ENCODE measurements around the gene KRTAP1-5. TPM values are rescaled to one million over a fixed set of nuclear protein-coding genes. Genes with fewer than 3 reads are reported as not detected.
"Not testable (repeated sequence)": the region's sequence is repeated elsewhere in the genome, so short reads cannot be mapped to it uniquely, and the experiment has no call there.

KRTAP1-5 gene
- not detected for polyA plus RNA-seq (ENCODE audit: insufficient read depth in 1 of 5, insufficient read length in 5 of 5, low replicate concordance in 1 of 5)
- long read RNA-seq, donor 1: 0 reads
- long read RNA-seq, donor 2: 0 reads
- long read RNA-seq, donor 3: 0 reads
- long read RNA-seq, donor 4: 0 reads
- long read RNA-seq, donor 5: 0 reads
- long read RNA-seq, donor 6: 0 reads
- long read RNA-seq, donor 7: 0 reads
- long read RNA-seq, donor 8: 0 reads

DNA sequence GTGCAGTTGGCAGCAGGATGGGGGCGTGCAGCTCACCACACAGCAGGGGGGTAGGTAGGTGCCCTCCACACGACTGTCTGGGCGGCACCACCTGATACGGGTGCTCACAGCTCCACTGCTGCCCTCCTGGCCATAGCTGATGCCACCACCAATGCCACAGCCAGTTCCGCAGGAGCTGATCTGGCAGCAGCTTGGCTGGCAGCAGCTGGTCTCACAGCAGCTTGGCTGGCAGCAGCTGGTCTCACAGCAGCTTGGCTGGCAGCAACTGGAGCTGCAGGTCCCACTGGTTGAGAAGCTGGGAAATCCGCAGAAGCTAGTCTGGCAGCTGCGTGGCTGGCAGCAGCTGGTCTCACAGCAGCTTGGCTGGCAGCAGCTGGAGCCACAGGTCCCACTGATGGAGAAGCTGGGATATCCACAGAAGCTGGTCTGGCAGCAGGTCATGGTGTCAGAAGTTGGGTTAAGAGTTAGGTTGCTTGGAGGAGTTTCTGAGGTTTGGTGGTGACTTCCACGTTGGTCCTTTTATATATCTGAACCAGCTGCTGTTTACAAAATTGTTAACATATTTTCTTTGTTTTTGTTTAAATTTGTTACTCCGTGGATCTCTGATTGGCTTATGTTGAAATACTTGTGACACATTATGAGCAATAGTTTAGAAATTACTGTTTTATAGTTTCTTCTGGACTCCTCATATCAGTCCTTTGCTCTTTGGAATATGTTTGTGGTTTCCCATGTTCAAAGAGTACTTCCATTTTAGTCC, at the start of gene KRTAP1-5:
KRTAP1-5 (minus strand) TSS at position 494 of the 757 bp plus-strand sequence; CDS start at position 441, 53 bp downstream.
- DNase-seq: no peak

DNA sequence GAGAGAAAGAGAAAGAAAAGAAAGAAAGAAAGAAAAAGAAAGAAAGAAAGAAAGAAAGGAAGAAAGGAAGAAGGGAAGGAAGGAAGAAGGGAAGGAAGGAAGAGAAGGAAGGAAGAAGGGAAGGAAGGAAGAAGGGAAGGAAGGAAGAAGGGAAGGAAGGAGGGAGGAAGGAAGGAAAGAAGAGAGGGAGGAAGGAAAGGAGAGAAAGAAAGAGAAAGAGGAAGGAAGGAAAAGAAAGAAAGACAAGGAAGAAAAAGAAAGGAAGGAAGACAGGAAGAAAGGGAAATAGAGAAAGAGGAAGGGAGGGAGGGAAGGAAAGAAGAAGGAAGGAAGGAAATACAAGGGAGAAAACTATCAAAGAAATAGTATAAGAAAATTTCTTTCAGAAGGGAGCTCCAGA, 49.8 kb upstream of the KRTAP1-5 start:
- no peak for DNase-seq

DNA sequence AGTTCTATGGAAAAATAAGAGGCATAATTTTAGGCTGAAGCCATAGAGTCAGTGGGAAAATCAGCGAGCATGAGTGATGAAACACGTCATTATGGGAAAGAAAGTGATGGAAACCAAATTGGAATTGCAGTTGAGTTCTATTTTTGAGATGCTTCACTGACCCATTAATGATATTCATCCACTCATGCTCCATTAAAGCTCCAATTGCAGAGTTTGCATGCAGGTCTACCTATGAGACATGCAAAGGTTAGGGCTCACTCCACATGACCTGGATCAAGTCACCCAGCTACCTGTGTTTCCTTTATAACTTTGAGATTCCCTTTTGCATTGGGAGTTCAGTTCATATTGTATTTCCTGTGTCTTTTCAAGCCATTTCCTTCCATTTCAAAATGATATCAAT, 46.7 kb upstream of the KRTAP1-5 start:
- DNase-seq: no peak

- DNase-seq: no peak
Observed at GRCh38 chr17:41071606-41072360, 44.8 kb upstream of the KRTAP1-5 start.

- no peak for DNase-seq
Observed at GRCh38 chr17:41069031-41069430, 42.0 kb upstream of the KRTAP1-5 start.

DNA sequence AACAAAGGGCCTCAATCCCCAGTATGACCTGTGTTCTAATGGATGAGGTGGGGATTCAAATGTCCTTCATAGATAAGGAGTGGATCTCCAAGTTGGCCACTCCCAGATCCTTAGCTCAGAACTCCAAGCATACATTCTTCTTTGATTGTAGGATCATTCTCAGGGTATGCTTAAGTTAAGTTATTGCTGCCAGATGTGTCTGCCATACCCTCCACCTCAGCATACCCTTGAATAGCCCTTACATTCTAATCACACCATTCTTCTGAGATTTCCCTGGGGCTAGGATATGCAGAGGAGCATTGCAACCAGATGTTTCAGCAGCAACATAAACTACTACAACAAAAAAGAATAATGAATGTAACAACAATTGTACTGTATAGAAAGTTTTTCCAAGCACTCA, 40.3 kb upstream of the KRTAP1-5 start:
- DNase-seq: no peak

- no peak for DNase-seq
Observed at GRCh38 chr17:41065829-41066624, 39.0 kb upstream of the KRTAP1-5 start, which contains the start of gene KRTAP2-4. KRTAP2-4 (minus strand) TSS chr17:41065879; CDS start chr17:41065845, 34 bp downstream.

DNA sequence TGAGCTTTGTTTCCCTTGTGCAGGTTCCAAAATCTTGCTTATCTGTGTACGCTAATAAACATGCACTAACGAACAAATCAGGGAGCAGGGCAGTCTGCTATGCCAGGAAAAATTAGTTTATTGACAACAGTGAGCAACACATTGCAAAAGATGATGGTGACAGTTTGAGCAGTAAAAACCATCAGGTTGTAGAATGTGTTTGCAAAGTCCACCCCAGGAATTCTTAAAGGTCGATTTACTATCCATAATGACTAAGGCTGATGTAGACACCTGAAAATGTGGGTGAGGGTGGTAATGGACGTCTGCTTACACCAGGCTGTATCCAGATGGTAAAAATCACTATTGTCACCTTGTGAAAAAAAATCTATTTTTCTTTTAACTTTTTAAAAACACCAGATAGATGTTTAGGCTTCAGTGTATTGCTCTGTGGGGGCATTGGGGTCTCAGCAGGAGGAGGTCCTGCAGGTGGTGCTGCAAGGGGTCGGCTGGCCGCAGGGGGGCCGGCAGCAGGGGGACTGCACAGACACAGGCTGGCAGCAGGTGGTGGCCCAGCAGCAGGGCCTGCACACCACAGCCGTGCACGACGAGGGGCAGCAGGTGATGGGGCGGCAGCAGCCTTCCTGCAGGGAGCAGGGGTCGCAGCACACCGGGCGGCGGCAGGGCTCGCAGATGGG, 38.1 kb upstream of the KRTAP1-5 start:
- DNase-seq: not testable (repeated sequence)

DNA sequence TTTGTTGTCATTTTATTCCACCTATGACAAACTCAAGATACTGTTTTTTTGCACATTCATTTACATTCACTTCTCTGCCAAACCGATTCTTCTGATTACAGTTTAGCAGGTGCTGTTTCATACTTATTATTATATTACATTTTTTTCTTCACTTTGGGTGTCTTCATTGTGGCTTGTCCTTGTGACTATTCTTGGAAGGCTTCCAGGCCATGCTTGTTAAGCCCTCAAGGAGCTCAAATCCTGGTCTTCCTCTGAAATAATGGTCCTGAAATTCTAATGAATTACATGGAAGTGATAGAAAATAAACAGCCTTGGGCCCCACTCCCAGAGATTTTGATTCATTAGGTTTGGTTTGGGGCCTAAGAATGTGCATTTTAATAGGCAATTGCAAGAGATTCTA, 37.3 kb upstream of the KRTAP1-5 start:
- DNase-seq: no peak

GRCh38 chr17:41063449-41063848, 36.4 kb upstream of the KRTAP1-5 start:
- no peak for DNase-seq

DNA sequence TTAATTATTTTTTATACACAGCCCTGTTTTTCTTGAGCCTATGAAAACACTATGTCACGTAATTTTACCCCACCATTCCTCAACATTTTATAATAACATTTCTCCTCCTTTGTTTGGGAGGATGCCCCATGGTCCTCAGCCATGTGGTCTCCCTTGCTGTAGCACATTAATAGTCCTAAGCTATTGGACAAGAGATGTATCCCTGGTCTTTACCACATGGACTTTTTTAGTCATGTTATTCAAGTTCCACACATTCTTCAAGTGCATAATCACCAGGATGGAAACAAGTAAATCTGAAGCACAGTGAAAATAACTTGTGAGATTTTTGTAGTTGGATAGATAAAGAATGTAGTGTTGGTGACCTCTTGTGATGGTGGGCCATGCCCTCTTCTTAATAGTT, 35.0 kb upstream of the KRTAP1-5 start:
- DNase-seq: no peak

GRCh38 chr17:41060052-41060604, 33.1 kb upstream of the KRTAP1-5 start, which contains the start of gene KRTAP2-3:
KRTAP2-3 (minus strand) TSS chr17:41060114; CDS start chr17:41060050, 64 bp downstream.
- DNase-seq: no peak

- DNase-seq: not testable (repeated sequence)
Observed at GRCh38 chr17:41059276-41060051, 32.5 kb upstream of the KRTAP1-5 start.

DNA sequence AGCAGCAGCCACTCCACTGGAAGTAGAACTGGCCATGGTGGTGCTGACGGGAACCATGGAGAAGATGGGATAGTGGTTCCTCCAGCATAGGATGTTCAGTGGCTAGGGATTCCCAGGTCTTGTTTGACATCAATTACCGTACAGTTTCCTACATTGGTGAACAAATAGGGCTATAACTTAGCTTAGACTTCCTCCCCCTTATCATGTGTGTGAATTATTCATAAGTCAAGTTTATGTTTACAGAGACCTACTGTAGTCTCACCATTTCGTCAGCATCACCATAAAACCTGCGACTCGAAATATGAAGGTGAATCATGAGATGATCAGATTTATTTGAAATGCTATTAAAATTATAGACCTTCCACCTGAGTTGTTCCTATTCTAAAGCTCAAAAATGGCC, 31.7 kb upstream of the KRTAP1-5 start:
- no peak for DNase-seq

DNA sequence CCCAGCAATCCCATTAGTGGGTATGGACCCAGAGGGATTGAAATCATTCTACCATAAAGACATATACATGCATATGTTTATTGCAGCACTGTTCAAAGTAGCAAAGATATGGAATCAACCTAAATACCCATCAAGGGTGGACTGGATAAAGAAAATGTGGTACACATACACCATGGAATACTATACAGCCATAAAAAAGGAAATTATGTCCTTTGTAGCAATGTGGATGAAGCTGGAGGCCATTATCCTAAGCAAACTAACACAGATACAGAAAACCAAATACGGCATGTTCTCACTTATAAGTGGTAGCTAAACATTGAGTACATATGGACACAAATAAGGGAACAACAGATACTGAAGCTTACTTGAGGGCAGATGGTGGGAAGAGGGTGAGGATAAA, 30.5 kb upstream of the KRTAP1-5 start:
- no peak for DNase-seq

DNA sequence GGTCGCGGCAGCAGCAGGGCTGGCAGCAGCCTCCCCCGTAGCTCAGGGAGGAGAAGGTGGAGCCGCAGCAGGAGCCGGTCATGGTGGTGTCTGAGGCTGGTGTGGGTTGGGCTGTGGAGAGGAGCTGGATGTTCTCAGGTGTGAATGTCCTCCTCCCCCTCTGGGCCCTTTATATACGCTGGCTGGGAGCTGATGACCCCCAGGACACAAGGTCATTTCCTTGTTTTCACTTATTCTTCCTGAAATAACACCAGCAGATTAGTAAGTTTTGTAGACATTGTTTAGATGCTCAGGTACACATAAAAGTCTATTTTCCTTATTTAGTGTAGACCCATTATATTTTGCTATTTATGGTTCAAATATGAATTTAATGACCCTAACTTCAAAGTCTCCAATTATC, 28.1 kb upstream of the KRTAP1-5 start, which contains the start of gene KRTAP2-2:
KRTAP2-2 (minus strand) TSS at position 101 of the 400 bp plus-strand sequence; CDS start at position 82, 19 bp downstream.
- DNase-seq: not testable (repeated sequence)

- not testable (repeated sequence) for DNase-seq
Observed at GRCh38 chr17:41054556-41054955, 27.5 kb upstream of the KRTAP1-5 start.

GRCh38 chr17:41054025-41054424, 27.0 kb upstream of the KRTAP1-5 start:
- no peak for DNase-seq

- DNase-seq: no peak
Observed at GRCh38 chr17:41052566-41052965, 25.6 kb upstream of the KRTAP1-5 start.

- no peak for DNase-seq
Observed at GRCh38 chr17:41049110-41049509, 22.1 kb upstream of the KRTAP1-5 start.

All from right lung (tissue), 10 donors.